Inferior parietal cortex (tissue), 1 donor: ENCODE measurements around the gene GPR21.

Source experiments
- DNase-seq: peaks from one replicate; pipeline ENCODE4 v3.0.0-alpha.2; 2016; ENCODE audit errors: extremely low spot score

Gene GPR21

GRCh38 chr9:123033864-123034601 lies 566 bp downstream of the GPR21 start:
- no peak for DNase-seq

GRCh38 chr9:123034881-123035510 lies 1.5 kb downstream of the GPR21 start:
- no peak for DNase-seq

- no peak for DNase-seq
These were observed 2.3 kb downstream of the GPR21 start for GRCh38 chr9:123035791-123036190.

GRCh38 chr9:123036893-123037545 lies 3.6 kb downstream of the GPR21 start:
- no peak for DNase-seq

- DNase-seq, result no peak
These were observed 6.3 kb downstream of the GPR21 start for GRCh38 chr9:123039617-123040219.

- DNase-seq, result no peak
These were observed 7.3 kb downstream of the GPR21 start for GRCh38 chr9:123040801-123041200.

- DNase-seq, result no peak
These were observed 8.0 kb downstream of the GPR21 start for GRCh38 chr9:123041489-123041888.

- DNase-seq, result no peak
These were observed 9.8 kb downstream of the GPR21 start for GRCh38 chr9:123043081-123043939.

GRCh38 chr9:123044586-123044985 lies 11.1 kb downstream of the GPR21 start:
- no peak for DNase-seq

GRCh38 chr9:123046406-123047195 lies 13.1 kb downstream of the GPR21 start:
- no peak for DNase-seq

GRCh38 chr9:123048748-123049147 lies 15.3 kb downstream of the GPR21 start:
- DNase-seq, result no peak

- no peak for DNase-seq
These were observed 16.2 kb downstream of the GPR21 start for GRCh38 chr9:123049589-123050222.

GRCh38 chr9:123053046-123053445 lies 19.6 kb downstream of the GPR21 start:
- DNase-seq, result no peak

GRCh38 chr9:123053711-123054110 lies 20.2 kb downstream of the GPR21 start:
- no peak for DNase-seq

GRCh38 chr9:123058834-123059233 lies 25.4 kb downstream of the GPR21 start:
- no peak for DNase-seq

GRCh38 chr9:123059472-123060220 lies 26.2 kb downstream of the GPR21 start:
- DNase-seq, result no peak

GRCh38 chr9:123061216-123061615 lies 27.7 kb downstream of the GPR21 start:
- DNase-seq, result no peak

- no peak for DNase-seq
These were observed 29.1 kb downstream of the GPR21 start for GRCh38 chr9:123062351-123063176.

- no peak for DNase-seq
These were observed 29.7 kb downstream of the GPR21 start for GRCh38 chr9:123063177-123063598.
